ENCODE data around the gene HGS.

DNA sequence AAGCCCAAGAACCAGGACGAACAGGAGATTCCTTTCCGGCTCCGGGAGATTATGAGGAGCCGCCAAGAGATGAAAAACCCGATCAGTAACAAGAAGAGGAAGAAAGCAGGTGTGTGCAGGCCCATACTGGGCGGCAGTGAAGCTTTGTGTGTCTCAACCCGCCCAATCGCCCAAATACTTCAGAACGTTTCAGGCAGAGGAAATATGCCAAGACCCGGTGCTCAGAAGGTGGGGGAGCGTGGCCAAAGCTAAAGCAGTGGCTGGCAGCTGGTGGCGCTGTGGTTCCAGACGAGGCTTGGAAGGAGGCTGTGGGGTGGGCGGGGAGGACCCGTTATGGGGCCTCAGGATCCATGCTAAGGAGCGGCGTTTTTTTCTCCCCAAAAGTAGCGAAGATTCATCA is 16.1 kb upstream of the HGS start:
- TF ChIP-seq, protein P1, sequence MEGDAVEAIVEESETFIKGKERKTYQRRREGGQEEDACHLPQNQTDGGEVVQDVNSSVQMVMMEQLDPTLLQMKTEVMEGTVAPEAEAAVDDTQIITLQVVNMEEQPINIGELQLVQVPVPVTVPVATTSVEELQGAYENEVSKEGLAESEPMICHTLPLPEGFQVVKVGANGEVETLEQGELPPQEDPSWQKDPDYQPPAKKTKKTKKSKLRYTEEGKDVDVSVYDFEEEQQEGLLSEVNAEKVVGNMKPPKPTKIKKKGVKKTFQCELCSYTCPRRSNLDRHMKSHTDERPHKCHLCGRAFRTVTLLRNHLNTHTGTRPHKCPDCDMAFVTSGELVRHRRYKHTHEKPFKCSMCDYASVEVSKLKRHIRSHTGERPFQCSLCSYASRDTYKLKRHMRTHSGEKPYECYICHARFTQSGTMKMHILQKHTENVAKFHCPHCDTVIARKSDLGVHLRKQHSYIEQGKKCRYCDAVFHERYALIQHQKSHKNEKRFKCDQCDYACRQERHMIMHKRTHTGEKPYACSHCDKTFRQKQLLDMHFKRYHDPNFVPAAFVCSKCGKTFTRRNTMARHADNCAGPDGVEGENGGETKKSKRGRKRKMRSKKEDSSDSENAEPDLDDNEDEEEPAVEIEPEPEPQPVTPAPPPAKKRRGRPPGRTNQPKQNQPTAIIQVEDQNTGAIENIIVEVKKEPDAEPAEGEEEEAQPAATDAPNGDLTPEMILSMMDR (IDR thresholded peaks at IDR 0.05; ENCODE audit: low read depth, low read length, poor library complexity, severe bottlenecking): peak; percentile 48
- no peak for TF ChIP-seq EZH2phosphoT487 (IDR thresholded peaks at IDR 0.05; ENCODE audit: borderline replicate concordance, low read length)

Measured in DOHH2 (cell line).